GM19452 (cell line): ENCODE measurements around the gene DOCK3.
"Not testable (repeated sequence)": the region's sequence is repeated elsewhere in the genome, so short reads cannot be mapped to it uniquely, and the experiment has no call there.

ENCODE experiments used
- ATAC-seq: cut with Tn5 transposase; IDR thresholded peaks from one replicate; pipeline ENCODE4 v1.9.1; 2021; ENCODE audit not compliant: unreplicated experiment

DOCK3 gene

GRCh38 chr3:50649451-50649931 is 25.2 kb upstream of the DOCK3 start:
- ATAC-seq, result no peak

GRCh38 chr3:50650018-50650417 is 24.7 kb upstream of the DOCK3 start:
- ATAC-seq, result no peak

DNA sequence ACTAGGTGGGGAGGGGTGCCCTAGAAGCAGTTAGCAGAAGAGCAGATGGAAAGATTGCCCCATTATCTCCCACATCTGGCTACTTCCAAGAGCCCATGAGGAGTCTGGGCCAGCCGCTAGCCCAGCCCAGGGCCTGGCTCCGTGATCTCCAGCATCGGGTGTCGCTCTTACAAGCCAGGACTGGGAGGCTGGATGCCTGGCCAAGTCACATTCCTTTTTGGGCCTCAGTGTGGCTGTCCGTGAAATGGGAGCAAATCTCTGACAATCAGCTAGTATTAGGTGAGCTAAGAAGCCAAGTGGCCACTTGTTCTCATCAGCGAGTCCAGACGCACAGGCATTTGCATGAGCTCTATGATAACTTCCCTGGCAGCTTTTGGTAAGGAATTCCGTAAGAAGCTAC is 23.3 kb upstream of the DOCK3 start:
- no peak for ATAC-seq

DNA sequence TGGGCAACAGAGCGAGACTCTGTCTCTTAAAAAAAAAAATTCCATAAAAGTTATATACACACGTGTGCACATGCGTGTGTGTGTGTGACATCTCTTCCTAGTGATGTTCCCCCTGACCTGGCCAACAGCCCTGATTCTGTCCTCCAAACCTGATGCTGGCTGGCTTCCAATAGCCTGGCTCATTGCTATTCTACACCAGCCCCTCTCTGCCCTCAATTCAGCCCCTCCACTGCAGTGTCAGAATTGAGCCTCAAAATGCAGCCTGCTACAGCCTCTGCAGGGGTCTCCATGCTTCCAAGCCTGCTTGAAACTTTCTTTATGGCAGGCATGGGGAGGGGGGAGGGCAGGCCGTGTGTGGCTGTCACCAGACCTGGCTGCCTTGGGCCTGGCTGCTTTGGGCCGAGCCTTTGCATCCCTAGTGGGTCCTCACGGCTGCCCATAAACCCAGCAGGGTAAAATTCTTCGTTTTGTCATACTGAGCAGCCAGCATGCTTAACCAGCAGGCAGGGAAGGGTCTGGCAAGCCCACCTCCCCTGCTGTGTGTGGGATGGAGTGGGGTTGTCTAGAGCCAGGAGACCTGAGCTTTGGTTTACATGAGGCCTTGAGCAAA is 22.7 kb upstream of the DOCK3 start:
- ATAC-seq, result no peak

DNA sequence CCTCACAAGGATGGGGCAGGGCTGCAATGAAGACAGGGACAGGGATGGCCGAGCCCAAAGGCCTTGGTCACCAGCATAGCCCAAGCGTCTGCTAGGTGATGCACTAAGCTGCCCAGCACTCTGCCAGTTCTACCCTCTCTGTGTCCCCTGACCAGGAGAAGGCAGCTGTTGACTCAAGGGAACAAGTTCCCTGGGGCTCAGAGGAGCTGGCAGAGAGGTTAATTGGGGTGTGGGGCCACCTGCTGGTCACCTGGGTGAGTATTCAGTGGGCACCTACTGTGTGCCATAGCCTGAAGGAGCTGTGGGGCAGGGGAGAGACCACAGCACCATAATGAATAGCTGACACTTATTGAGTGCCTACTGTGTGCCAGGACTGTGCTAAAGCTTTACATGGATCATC is 22.0 kb upstream of the DOCK3 start:
- ATAC-seq, result no peak

DNA sequence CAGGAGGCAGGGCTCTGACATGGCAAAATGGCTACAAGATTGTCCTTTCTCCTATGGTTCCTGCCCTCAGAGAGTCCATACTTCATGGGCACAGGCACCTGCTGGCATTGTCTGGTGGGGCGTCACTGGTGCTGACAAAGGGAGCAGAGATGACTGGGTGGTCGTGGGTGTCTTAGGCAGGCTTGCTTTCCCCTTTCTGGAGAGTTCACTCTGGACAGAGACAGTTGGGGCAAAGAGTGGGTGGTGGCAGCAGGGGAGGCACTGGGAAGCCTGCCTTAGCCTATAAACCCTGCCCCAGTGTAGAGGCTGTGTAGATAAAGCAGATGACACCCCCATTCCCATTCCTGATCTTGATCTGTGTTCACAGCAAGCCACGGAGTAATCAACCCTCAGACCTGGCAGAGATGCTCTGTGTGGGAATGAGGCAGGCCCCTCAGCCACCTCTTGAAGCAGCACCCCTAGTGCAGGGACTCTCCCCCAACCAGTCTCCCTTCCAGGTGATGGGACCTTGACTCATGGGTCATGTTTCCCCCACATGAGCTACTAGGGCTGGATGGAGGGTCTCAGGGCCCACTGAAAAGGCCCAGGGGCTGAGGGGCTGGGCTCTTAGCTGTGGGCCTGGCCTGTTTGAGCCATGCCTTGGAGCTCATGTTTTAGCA is 20.7 kb upstream of the DOCK3 start:
- no peak for ATAC-seq

DNA sequence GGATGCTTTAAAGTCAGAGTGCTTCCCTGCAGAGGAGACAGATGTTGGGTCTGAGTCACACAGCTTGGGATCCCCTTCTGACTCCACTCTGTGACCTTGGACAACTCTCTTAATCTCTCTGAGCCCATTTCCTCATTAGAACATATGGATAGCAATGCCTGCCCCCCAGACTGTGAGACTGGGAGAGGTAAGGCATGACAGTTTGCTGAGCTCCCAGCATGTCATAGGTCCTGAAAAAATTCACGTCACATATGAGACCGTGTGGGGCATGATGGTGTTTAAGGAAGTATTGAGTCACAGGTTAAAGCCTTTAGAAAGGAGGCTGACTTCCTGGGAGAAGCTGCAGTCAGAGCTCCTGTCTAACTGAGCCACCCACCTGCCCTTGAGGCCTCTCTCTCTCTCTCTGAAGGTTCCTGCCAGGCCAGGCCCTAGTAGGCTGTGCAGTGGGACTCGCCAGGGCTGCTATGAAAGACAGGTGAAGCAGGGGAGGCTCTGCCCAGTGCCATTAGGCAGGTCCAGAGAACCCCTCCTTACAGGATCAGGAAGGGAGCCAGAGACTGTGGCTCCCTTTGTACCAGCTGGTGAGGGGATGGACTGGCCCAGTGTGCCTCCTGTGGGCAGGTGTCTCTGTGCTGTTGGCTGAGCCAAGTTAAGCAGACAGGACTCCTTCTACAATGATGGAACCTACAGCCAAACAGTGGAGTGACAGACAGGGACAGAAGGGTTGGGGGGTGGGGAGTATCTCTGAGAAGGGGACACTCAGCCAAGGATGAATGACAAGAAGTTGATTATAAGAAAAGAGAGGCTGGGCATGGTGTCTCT is 19.5 kb upstream of the DOCK3 start:
- no peak for ATAC-seq

DNA sequence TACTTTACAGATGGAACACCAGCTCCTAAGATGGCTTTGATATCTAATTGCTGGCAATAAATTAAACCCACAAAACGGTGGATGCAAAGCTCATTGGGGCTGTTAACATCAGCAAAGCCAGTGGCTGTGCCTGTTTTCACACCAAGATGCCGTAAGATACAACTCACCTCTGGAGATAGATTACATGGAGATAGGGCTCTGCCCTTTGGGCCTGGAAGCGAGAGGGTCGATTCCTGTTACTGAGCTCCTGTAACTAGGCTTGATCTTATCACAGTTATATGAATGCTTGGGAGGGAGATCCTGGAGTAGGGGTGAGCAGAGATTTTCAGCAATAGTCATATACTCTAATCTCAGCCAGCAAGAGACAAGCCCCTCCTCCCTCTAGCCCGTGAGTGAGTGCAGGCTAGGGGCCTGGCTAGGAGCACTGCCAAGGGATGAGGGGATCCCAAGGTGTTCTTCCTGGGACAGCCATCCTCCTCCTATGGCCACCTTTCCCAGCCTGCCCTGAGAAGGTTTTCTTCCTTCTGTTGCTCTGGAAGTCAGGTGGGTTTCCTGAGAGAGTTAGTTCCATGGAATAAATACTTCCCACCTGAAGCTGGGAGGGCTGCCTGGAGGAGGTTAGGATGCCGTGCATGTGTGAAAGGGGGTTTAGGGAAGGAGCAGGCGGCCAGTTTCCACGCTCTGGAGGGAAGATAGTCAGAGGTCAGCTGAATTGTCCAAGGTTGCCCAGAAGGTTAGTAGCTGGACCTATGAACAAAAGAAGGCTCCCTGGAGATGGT is 18.1 kb upstream of the DOCK3 start:
- ATAC-seq, result no peak

DNA sequence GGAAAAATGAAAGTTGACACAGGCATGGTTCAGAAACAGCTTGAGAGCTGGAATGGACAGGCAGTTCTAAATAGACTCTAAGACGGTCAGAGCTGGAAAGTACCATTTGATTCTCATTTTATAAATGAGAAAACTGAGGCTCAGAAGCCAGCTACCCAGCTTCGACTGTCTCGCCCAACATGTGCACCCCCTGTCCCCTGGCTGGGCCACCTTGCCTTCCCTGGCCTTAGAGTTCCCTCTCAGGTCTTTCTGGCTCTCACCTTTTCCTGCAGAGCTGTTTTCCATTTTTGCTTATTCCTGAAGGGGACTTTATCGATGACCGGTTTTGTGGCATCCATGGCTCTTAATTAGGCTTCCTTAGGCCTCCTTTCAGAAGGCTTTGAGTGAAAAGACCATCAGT is 17.3 kb upstream of the DOCK3 start:
- no peak for ATAC-seq

GRCh38 chr3:50657816-50658215 is 16.9 kb upstream of the DOCK3 start:
- ATAC-seq, result no peak

- no peak for ATAC-seq
These were observed 16.3 kb upstream of the DOCK3 start for GRCh38 chr3:50658416-50658815.

DNA sequence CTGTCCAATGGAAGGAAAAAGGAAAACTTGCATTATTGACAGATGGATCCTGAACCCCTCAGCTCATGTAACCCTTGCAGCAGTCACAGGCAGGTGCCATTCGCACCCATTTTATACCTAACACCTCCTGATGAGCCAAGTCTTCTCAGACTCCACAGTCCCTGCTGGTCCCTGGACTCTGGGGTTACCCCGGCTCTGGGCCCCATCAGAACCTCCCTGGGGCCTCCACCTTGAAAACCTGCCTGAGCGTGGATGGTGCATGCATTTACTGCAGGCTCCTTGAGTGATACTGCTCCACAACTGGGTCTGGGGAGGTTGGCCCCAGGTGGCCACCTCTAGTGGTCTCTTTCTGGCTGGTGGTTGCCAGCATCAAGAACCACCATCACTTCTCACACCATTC is 15.9 kb upstream of the DOCK3 start:
- no peak for ATAC-seq

GRCh38 chr3:50660386-50660785 is 14.3 kb upstream of the DOCK3 start:
- no peak for ATAC-seq

- no peak for ATAC-seq
These were observed 13.3 kb upstream of the DOCK3 start for GRCh38 chr3:50661321-50661837.

DNA sequence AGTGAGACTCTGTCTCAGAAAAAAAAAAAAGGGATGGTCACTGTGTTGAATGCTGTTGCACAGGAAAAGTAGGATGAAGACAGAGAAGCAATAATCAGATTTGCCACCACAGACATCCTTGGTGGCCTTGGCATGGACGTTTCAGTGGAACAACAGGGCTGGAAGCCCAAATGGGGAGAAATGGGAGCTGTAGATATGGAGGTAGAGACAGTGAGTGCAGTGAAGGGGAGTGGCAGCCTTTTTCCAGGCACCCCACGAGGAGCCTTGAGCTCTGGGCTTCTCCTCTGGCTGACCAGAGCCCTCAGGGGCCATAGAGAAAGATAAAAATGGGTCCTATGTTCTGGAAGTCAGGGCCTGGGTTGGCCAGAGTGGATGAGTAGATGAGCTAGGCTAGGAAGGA is 12.3 kb upstream of the DOCK3 start:
- no peak for ATAC-seq

DNA sequence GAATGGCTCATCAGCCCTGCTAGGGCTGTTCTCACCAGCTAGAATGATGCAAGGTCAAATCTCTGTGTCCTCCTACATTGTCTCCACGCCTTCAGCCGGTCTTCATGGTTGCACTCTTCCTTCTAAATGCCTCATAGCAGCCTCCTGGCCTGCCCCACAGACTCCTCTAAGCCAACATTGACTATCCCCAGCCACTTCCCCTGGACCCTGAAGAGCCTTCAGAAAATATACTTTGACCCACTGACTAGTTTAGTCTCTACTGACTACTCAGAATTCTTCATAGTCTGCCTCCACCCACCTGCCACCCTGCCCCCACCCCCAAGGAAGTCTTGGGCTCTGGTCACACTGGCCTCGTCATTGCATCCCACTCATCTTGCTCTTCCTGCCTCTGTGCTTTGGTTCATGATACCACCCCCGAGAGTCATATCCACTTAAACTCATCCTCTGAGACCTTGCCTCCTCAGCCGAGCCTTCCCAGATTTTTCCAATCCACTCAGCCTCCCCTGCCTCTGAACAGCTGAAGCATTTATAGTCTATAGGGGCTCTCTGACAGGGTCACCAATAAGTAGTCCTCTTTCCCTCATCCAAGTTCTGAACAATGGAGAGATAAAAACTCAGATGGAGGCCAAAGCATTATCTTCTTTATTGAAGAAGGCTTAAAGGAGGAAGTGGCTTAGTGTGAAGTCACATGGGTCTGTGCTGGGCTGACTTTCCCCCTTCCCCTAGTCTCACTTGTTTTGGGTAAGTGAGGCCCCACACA is 9.5 kb upstream of the DOCK3 start:
- no peak for ATAC-seq

- ATAC-seq, result not testable (repeated sequence)
These were observed 8.9 kb upstream of the DOCK3 start for GRCh38 chr3:50665841-50666115.

- no peak for ATAC-seq
These were observed 7.9 kb upstream of the DOCK3 start for GRCh38 chr3:50666837-50667236.

DNA sequence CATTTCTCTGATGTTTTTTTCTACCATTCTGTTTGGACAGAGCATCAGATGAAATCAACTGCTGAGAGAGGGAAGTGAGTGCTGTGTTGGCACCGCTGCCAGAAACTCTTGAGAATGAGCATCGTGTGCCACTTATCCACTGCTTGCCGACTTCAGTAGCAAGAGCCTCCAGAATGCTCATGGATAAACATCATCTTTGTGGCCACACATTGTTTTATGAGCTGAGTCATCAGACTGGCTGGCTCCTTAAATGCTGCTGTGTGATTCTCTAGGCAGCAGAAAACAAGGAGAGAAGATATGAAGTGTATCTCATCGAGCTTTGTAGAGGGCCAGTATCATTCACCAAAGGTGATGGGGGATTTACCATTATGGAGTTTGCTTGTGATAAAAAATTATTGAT is 3.4 kb upstream of the DOCK3 start:
- no peak for ATAC-seq

DNA sequence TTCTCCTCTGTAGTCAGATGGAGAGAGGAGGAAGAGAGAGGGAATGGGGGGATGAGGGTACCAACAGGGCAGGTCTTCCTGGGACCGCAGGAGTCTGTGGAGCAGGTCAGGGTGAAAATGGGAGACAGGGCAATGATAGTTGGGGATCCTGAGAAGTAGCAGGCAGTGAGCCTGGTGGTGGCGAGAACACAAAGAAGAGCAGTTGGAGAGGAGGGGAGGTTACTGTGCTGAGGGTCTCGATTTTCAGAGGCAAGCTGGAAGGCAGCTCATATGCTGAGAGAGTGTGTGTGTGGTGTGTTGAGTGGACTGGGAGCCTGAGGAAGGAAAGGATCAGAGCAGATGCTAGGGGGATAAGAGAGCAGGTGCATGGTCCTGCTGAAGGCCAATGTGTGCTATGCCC is 2.1 kb upstream of the DOCK3 start:
- no peak for ATAC-seq

- ATAC-seq, result no peak
These were observed 796 bp upstream of the DOCK3 start for GRCh38 chr3:50673931-50674330.
